Neural cell (in vitro differentiated cells): ENCODE results near the gene PARP12. TPM values are rescaled to one million over a fixed set of nuclear protein-coding genes. Genes with fewer than 3 reads are reported as not detected.

ENCODE experiments used
- H2AFZ ChIP-seq: fragments of 200-600, 300-800 bp; sonication (generic), shearing (Covaris generic); 2 replicates; pipeline ENCODE4 v1.6.0; 2014; ENCODE audit warnings: low read depth, mild to moderate bottlenecking, antibody characterized with exemption, low read length, moderate library complexity
- H3F3A ChIP-seq: fragments of 200-600 bp; shearing (Covaris generic); 2 replicates; pipeline ENCODE4 v1.6.1; 2016; ENCODE audit warnings: mild to moderate bottlenecking, moderate library complexity, mixed read lengths, antibody characterized with exemption, low read length; ENCODE audit not compliant: insufficient read depth, poor library complexity, severe bottlenecking
- H3K27ac ChIP-seq: fragments of 200-600, 300-800 bp; sonication (generic), shearing (Covaris generic); 2 replicates; pipeline ENCODE4 v1.5.1; 2014; ENCODE audit warnings: mild to moderate bottlenecking, low read length, moderate library complexity
- H3K27me3 ChIP-seq: fragments of 300-800, 200-600 bp; sonication (generic), shearing (Covaris generic); 2 replicates; pipeline ENCODE4 v1.6.0; 2014; ENCODE audit warnings: mild to moderate bottlenecking, low read depth, low read length, moderate library complexity; ENCODE audit not compliant: insufficient read depth
- H3K36me3 ChIP-seq: fragments of 300-800, 200-600 bp; sonication (generic), shearing (Covaris generic); 2 replicates; pipeline ENCODE4 v1.5.1; 2014; ENCODE audit warnings: mild to moderate bottlenecking, antibody characterized with exemption, low read length, moderate library complexity; ENCODE audit not compliant: insufficient read depth
- H3K4me2 ChIP-seq: fragments of 300-800, 200-600 bp; sonication (generic), shearing (Covaris generic); 2 replicates; pipeline ENCODE4 v1.6.0; 2014; ENCODE audit warnings: mild to moderate bottlenecking, low read length
- H3K4me3 ChIP-seq: fragments of 300-800, 200-600 bp; sonication (generic), shearing (Covaris generic); 2 replicates; pipeline ENCODE4 v1.5.1; 2014; ENCODE audit warnings: mild to moderate bottlenecking, low read length, moderate library complexity
- H3K79me2 ChIP-seq: fragments of 200-600 bp; shearing (Covaris generic); replicated peaks from 2 replicates; pipeline ENCODE4 v1.6.0; 2014; ENCODE audit warnings: mild to moderate bottlenecking, low read length, moderate library complexity; ENCODE audit not compliant: insufficient read depth
- H3K9ac ChIP-seq: fragments of 300-800, 200-600 bp; sonication (generic), shearing (Covaris generic); 2 replicates; pipeline ENCODE4 v1.6.1; 2016; ENCODE audit warnings: mild to moderate bottlenecking, low read length, mixed read lengths
- H3K9me2 ChIP-seq: fragments of 200-600 bp; shearing (Covaris generic); 2 replicates; pipeline ENCODE4 v1.6.1; 2016; ENCODE audit warnings: mild to moderate bottlenecking, low read length, mixed read lengths; ENCODE audit not compliant: insufficient read depth
- H3K9me3 ChIP-seq: fragments of 200-600, 300-800 bp; sonication (generic), shearing (Covaris generic); 2 replicates; pipeline ENCODE4 v1.6.1; 2016; ENCODE audit warnings: mild to moderate bottlenecking, mixed run types, low read length, moderate library complexity, mixed read lengths
- H4K20me1 ChIP-seq: fragments of 200-600 bp; shearing (Covaris generic); 2 replicates; pipeline ENCODE4 v1.6.1; 2016; ENCODE audit warnings: mild to moderate bottlenecking, mixed run types; ENCODE audit not compliant: insufficient read depth
- CTCF ChIP-seq: fragments of 450-650 bp; IDR thresholded peaks from 2 replicates; pipeline ENCODE4 v1.5.1; 2014; ENCODE audit warnings: antibody characterized with exemption, mild to moderate bottlenecking, moderate library complexity; ENCODE audit not compliant: poor library complexity, severe bottlenecking
- EP300 ChIP-seq: fragments of 450-650 bp; conservative IDR thresholded peaks from 2 replicates; pipeline ENCODE4 v1.6.1; 2014; ENCODE audit warnings: antibody characterized with exemption, mild to moderate bottlenecking, moderate library complexity; ENCODE audit not compliant: poor library complexity, severe bottlenecking
- EZH2 ChIP-seq: fragments of 200-600, 300-800 bp; shearing (Covaris generic), sonication (generic); IDR thresholded peaks from 2 replicates; pipeline ENCODE4 v1.6.1; 2014; ENCODE audit warnings: antibody characterized with exemption, low read length, borderline replicate concordance, mild to moderate bottlenecking; ENCODE audit not compliant: insufficient read depth, poor library complexity, severe bottlenecking
- MXI1 ChIP-seq: fragments of 450-650 bp; conservative IDR thresholded peaks from 2 replicates; pipeline ENCODE4 v1.6.1; 2014; ENCODE audit warnings: antibody characterized with exemption, mild to moderate bottlenecking; ENCODE audit not compliant: poor library complexity, severe bottlenecking
- POLR2AphosphoS5 ChIP-seq: IDR thresholded peaks from 2 replicates; pipeline ENCODE4 v1.6.1; 2012
- RAD21 ChIP-seq: fragments of 450-650 bp; conservative IDR thresholded peaks from 2 replicates; pipeline ENCODE4 v1.6.1; 2014; ENCODE audit warnings: antibody characterized with exemption, mild to moderate bottlenecking, moderate library complexity
- REST ChIP-seq: IDR thresholded peaks from 2 replicates; pipeline ENCODE4 v1.6.1; 2012; ENCODE audit warnings: borderline replicate concordance
- SMC3 ChIP-seq: fragments of 450-650 bp; conservative IDR thresholded peaks from 2 replicates; pipeline ENCODE4 v1.6.1; 2014; ENCODE audit warnings: antibody characterized with exemption, mild to moderate bottlenecking, moderate library complexity; ENCODE audit not compliant: poor library complexity
- TAF1 ChIP-seq: IDR thresholded peaks from 2 replicates; pipeline ENCODE4 v1.6.1; 2012; ENCODE audit warnings: low read depth
- polyA plus RNA-seq: library from polyadenylated mRNA; depleted of rRNA; stranded (reverse); fragments of >200 nt; gene quantifications from 2 replicates; pipeline ENCODE4 v1.2.3, GENCODE V29; 2014

Gene PARP12
- polyA plus RNA-seq, 1 donor from 2014 or later: not detected

DNA sequence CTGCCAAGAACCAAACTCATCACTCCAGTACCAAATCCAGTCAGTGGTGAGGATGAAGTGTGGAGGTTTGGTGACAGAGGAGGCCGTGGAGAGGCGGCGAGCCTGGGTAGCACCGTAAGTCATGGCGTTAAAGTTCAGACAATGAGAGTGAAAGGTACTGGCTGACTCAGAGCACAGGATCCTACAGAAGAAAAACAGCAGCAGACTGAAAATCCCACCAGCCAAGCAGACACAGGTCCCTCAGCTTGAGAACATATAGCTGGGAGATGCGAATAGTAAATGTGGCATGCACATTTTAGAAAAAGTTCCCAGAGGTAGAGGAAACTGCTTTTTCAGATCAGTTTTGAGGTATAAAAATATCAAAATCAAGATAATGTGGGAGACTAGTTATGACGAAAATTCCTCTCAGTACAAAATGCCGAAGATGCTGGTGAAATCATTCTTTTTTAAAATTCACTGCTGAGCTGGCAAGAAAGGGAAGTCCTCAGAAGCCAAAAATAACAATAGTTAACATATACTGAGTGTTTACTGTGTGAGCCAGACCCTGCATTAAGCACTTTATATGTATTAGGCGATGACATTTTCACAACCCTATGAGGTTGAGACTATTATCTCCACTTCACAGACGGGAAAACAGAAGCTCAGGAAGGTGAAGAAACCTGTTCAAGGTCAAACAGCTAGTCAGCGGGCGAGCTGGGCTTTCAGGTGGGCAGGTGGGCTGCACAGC, 20.9 kb downstream of the PARP12 start:
- Histone ChIP-seq H3K4me2 (no peak overlapping the region), H3K79me2 (no peaks in the 10 kb centered on the region), H3K27ac (no peak overlapping the region), H3K9me3 (peaks cover 3% of the 10 kb centered on the region), H3K9me2 (no peaks in the 10 kb centered on the region), H3K4me3 (no peak overlapping the region), H3K36me3 (no peaks in the 10 kb centered on the region), H3K27me3 (peaks cover 1% of the 10 kb centered on the region), H3K9ac (no peak overlapping the region), H4K20me1 (no peaks in the 10 kb centered on the region), H2AFZ (no peak overlapping the region), H3F3A (no peaks in the 10 kb centered on the region)
- no peak for TF ChIP-seq RAD21
- no peak for TF ChIP-seq EP300
- no peak for TF ChIP-seq TAF1
- TF ChIP-seq CTCF: no peak
- TF ChIP-seq MXI1: no peak
- TF ChIP-seq EZH2: no peak
- TF ChIP-seq POLR2AphosphoS5: no peak
- TF ChIP-seq REST: no peak
- TF ChIP-seq SMC3: no peak

DNA sequence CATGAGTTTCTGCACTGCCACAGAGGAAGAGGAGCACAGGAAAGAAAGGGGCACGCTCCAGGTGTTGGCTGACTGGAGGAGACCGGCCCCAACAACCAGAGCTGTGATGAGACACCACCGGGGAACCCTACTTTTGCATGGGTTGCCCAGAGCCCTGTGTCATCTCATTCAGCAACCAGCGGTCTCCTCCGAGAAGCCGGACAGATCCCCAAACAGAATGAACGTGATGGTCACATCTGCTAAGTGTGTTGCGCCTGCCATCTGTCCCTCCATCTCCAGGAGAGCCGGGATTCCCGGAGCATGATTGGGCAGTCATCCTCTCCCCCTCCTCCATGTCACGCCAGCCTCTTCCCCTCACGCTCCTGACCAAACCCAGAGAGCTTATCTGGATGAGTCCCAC, 22.9 kb downstream of the PARP12 start:
- Histone ChIP-seq H3K9ac (no peak overlapping the region), H2AFZ (no peak overlapping the region), H3K27me3 (peaks cover 6% of the 10 kb centered on the region), H3K9me2 (no peaks in the 10 kb centered on the region), H3K79me2 (no peaks in the 10 kb centered on the region), H3K36me3 (no peaks in the 10 kb centered on the region), H3K4me3 (no peak overlapping the region), H3F3A (no peaks in the 10 kb centered on the region), H4K20me1 (no peaks in the 10 kb centered on the region), H3K4me2 (no peak overlapping the region), H3K27ac (no peak overlapping the region), H3K9me3 (peaks cover 3% of the 10 kb centered on the region)
- TF ChIP-seq SMC3: no peak
- TF ChIP-seq RAD21: no peak
- TF ChIP-seq CTCF: no peak
- TF ChIP-seq POLR2AphosphoS5: no peak
- no peak for TF ChIP-seq EP300
